8988T (cell line): Measurements from ENCODE around the gene CNGA3.
"Not testable (repeated sequence)": the region's sequence is repeated elsewhere in the genome, so short reads cannot be mapped to it uniquely, and the experiment has no call there.

ENCODE experiments used
- DNase-seq: peaks from one replicate; pipeline ENCODE4 v3.0.0; 2011

Gene CNGA3

DNA sequence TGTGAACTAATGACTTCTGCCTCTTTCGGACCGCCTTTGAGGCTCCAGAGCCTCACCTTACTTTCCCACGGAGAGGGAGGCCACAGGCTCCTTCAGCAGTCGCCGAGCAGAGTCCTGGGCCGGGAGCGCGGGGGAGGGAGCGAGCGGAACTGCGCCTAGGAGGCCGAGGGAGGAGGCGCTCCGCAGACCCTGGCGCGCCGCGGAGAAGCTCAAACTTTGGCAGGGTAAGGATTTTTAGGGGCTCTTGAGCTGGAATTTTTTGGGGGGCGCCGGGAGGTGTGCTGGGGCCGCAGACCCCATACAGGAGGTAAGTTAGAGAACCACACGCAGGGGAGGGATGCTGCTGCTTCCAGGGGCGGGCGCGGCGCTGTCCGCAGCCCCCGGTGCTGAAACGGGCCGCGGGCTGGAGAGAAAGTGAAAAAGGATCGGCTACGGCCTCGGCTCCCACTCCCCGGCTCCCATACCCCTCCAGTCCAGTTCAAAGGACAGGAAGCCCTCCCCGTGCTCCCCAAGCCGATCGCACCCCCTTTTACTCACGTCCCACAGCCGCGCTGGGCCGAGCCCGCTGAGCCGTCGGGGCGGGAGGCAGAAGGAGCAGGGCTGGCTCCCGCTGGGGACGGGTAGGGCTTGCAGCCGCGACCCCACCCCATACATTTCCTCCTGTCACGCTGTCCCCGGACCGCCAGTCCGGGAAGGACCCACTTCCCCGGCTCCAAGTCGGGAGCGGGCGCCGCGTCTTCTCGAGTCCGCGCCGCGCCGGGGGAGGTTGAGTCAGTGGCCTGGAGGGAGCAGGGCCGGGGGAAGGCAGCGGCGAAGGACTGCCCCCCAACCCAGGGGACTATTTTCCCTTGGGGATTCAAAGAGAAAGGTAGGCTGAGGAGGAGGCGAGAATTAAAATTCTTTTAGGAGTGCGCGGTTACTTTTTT, at the start of gene CNGA3:
TSS of gene CNGA3 (plus strand) at position 146 of the 926 bp plus-strand sequence. CDS start 23,520 bp downstream, outside the sequence.
- no peak for DNase-seq

- DNase-seq: no peak
Measured at GRCh38 chr2:98297817-98298682, 48.2 kb upstream of the CNGA3 start.

GRCh38 chr2:98298683-98299164, 47.5 kb upstream of the CNGA3 start:
- DNase-seq: no peak

GRCh38 chr2:98299211-98299905, 46.9 kb upstream of the CNGA3 start:
- no peak for DNase-seq

DNA sequence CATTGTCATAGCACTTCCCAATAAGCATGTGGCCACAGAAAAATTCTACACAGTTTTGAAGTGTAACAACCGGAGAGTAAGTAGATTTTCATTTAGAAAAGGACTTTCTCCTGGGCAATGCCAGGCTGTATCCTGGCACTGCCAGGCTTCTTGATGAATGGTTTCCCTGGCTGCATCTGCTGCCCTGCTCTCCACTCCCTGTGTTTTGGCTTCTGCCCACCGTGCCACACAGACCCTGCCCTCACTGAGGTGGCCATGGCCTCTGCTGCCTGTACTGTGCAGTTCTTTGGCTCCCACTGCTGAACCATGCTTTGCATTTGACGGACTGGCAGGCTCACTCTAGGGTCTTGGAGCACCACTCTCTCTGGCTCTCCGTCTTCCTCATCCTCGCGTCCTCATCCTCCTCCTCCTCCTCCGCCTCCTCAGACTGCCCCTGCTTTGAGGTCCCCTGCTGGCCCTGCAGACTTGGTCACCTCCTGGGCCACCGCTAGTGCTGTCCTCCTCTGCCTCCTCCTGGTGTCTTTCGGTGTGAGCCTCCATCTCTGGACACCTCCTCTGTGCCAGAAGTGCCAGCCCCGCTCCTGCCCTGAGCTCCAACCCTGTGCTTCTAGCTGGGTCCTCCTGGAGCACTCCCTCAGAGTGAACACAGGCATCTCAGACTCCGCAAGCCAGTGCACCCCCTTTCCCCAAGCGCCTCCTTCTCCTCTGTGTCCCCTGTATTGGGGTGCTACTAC, 45.9 kb upstream of the CNGA3 start:
- no peak for DNase-seq

DNA sequence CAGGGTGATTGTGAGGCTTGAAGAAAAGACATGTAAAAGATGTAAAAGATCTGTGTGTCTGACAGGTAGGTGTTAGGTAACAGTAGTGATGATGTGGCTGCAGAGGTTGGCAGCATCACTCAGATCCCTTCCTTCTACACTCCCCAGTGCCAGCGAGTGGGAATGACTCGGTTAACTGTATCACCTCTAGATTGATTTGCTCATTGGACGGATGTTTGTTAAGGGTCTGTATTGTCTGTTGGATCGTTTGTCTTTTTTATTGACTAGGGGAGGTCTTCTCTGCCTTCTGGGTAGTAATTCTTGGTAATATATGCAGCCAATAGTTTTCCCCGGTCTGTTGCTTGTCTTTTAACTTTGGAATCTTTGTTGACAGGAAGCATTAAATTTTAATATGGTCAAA, 44.8 kb upstream of the CNGA3 start:
- DNase-seq: no peak

GRCh38 chr2:98307131-98307696, 39.0 kb upstream of the CNGA3 start:
- not testable (repeated sequence) for DNase-seq

DNA sequence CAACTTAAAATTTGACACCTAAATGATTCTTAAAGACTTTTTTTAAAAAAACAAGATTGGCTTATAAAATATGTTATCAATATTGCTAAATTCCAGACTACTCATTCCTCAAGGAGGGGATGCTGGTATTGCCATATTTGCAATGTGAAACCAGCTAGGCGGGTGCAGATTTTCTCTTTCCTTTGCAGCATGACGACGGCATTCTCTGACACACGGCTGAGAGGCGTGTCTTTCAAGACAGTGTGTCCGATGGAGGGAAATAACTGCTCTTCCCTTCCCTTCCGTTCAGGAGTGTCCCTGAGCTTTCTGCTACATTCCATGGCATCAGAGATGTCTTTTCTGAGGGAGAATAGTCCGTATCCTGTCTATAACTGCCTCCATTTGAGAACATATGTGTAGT, 38.2 kb upstream of the CNGA3 start:
- DNase-seq: no peak

DNA sequence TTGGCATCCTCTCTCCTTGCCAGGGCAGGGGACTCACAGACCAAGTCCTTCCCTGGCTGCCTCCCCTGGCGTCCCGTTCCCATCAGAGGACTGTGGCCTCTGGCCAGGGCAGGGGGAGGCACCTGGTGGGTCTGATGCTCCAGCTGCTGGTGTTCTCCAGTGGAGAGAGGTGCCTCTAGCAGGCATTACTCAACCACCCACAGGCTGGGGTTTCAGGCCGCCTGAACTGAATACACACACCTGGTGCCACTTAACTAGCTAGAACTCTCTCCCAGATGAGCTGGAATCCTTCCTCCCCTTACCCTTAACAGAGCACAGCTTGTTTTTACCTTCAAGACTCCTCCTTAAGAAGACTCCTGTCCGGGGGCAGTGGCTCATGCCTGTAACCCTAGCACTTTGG, 37.7 kb upstream of the CNGA3 start:
- no peak for DNase-seq

DNA sequence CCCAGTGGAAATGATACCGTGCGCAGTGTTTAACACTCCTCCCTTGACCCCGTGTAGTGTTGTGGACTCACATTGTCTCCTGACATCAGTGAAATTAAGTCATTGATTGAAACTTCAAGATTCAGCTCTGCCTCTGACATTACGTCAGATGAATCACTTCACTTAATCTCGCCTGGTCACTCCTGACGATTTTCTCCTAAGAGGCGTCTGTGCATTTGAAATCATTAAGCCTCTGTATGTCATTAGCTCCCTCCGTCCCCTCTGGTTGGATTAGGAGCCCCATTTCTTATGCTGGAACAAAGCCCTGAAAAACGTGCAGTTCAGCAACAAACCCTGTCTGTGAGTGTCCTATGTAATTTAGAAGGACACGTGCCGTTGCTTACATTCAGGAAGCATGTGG, 36.7 kb upstream of the CNGA3 start:
- no peak for DNase-seq

GRCh38 chr2:98310010-98310409, 36.2 kb upstream of the CNGA3 start:
- no peak for DNase-seq

DNA sequence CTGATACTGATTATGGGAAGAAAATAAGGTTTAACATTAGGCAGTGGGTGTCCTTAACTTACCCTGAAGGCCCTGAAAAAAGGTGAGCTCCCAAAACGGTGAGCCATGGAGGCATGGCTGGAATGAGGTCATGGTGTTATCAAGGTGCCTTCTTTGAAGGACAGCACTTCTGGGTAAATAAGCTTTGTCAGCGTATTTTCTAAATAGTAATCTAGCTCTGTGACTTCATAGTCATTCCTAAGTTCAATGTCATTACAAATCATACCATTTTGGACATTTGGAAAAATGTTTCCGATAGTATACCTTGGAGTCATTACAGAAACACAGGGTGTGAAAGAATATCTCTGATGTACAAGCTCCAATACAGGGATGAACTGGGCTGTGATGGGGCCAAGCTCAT, 35.2 kb upstream of the CNGA3 start:
- no peak for DNase-seq

DNA sequence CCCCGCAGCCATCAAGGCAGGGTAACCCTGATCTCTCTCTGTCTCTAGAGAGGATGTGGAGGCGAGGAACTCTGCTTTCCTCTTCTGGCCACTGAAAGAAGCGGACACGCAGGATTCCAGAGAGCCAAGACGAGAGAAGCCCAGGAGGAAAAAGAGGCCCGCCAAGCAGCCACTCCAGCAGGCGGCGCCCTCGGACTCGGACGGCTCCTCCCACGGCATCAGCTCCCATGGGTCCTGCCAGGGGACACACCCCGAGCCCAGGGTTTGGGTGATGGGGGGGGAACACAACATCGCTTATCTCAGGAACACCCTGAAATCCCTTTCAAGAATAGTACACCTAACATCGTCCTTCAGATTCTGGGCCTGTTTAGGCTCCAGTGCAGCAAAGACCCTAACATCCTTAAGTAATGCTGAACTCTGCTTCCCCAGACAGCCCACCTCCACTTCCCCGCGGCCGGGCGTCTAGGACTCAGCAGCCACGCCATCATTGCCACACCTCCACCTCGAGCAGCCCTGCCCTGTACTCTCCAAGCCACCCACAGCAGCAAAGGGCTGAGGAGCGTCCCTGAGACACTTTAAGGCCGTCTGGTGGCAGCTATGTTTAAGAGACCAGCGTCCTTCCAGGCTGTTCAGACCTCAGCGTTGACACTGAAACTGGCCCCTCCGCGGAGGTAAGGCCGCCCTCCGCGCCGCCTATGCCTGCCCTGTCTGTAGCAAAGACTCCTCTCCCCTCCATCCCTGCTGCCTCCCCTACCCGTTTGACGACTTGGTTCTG, 34.3 kb upstream of the CNGA3 start:
- DNase-seq: no peak

- DNase-seq: no peak
Measured at GRCh38 chr2:98313492-98314250, 32.6 kb upstream of the CNGA3 start.

- no peak for DNase-seq
Measured at GRCh38 chr2:98314251-98314650, 32.0 kb upstream of the CNGA3 start.

- no peak for DNase-seq
Measured at GRCh38 chr2:98315957-98316356, 30.3 kb upstream of the CNGA3 start.

GRCh38 chr2:98317214-98317613, 29.0 kb upstream of the CNGA3 start:
- no peak for DNase-seq

DNA sequence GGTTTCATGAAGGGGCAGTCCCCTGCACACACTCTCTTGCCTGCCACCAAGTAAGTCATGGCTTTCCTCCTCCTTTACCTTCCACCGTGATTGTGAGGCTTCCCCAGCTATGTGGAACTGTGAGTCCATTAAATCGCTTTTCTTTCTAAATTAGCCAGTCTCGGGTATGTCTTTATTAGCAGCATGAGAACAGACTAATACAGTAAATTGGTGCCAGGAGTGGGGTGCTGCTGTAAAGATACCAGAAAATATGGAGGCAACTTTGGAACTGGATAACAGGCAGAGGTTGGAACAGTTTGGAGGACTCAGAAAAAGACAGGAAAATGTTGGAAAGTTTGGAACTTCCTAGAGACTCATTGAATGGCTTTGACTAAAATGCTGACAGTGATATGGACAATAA, 26.1 kb upstream of the CNGA3 start:
- not testable (repeated sequence) for DNase-seq

GRCh38 chr2:98324181-98324580, 22.1 kb upstream of the CNGA3 start:
- no peak for DNase-seq

GRCh38 chr2:98327776-98328175, 18.5 kb upstream of the CNGA3 start:
- no peak for DNase-seq
